ENCODE results near the gene CD164.

CD164 gene

DNA sequence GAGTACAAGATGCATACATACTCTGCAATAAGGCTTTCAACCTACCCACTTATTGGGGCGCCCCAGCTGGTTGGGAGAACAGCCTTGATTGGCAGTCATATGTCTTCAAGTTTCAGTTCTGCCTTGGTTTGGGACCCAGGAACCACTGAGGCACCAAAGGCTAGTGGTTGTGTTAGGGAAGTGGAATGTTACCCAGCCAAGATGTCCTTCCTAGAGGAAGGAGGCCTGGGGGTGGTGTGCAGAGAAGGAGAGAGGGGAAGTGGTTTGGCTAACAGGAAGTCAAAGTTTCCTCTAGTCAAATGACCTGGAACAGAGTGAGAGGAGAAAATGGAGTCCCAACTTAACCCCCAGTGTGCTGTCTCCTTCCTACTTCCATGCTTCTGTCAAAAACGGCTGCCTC is 59.4 kb downstream of the CD164 start:
- in situ Hi-C loops (cut with MboI; ENCODE audit: low pct_unique_long_range_greater_than_20kb, low sequenced_read_pairs), result no loop called here
- DNase-seq, result peak; percentile 92

DNA sequence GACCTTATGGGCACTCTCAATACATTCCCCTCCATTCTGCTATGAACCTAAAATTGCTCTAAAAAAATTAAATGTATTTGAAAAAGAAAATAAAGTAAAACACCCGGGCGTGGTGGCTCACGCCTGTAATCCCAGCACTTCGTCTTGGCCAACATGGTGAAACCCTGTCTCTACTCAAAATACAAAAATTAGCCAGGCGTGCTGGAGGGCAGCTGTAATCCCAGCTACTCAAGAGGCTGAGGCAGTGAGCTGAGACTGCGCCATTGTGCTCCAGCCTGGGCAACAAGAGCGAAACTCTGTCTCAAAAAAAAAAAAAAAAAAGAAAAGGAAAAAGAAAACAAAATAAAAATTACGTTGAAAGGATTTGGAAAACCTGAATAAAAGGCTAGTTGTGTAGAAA is 60.5 kb downstream of the CD164 start:
- in situ Hi-C loops (cut with MboI; ENCODE audit: low pct_unique_long_range_greater_than_20kb, low sequenced_read_pairs), result no loop called here
- no peak for DNase-seq

DNA sequence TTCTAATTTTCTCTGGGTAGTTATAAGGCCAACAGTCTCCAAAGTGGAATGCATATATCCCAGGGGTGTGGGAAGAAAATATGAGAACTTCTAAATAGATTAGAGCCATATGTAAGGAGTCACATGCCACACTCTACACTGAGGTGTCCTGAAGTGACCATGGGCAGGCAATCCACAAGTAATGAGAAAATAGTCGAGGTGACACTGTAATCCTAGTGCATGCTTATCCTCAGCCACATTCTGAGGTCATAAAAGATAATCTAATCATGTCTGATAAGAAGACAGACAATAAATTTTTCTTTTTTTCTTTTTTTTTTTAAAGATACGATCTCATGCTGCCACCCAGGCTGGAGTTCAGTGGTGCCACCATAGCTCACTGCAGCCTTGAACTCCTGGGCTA is 62.2 kb downstream of the CD164 start:
- in situ Hi-C loops (cut with MboI; ENCODE audit: low pct_unique_long_range_greater_than_20kb, low sequenced_read_pairs), result no loop called here
- no peak for DNase-seq

DNA sequence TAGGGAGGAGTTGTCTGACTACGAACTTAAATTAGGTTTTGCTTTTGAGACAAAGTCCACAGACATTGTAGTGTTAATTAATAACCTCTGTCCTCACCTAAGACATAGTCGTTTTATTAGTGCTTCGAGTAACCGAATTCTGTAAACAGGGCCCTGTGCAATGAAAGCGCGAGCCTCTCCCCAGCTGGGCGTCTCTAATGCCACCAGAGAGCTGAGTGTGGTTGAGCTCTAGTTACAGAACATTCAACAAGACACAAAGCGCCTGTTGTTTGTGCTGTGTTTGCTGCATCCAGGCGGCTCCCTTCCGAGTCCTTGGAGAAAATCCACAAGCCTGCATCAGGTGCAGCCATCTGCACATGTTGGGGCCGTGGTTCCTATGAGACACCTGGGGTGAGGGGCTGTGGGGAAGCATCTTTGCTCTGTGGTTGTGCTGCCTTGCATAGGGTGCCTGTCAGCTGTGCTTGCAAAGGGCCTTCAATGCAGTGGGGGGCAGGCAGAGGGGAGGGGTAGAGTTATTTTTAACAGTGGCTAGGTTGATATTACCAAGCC is 63.9 kb downstream of the CD164 start:
- in situ Hi-C loops (cut with MboI; ENCODE audit: low pct_unique_long_range_greater_than_20kb, low sequenced_read_pairs), result no loop called here
- DNase-seq, result no peak

DNA sequence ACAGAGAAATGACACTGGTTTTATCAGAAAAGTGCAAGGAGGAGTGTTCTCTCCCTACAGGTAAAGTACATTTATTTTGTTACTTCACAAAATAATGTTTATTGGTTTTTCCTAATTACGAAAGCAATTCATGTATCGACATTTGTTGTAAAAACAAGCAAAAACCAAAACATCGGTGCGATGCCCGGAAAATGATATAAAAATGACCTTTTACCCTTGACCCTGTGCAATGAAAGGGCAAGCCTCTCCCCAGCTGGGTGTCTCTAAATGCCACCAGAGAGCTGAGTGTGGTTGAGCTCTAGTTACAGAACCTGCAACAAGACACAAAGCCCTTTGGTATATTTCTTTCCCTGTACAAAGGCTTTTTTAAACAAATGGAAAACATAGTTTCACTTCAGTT is 65.4 kb downstream of the CD164 start:
- DNase-seq, result no peak
- in situ Hi-C loops (cut with MboI; ENCODE audit: low pct_unique_long_range_greater_than_20kb, low sequenced_read_pairs), result no loop called here
